IPS-18a (cell line): ENCODE results near the gene TRAF5.
A peak's percentile ranks its signal among the peaks of the same experiment; 100 is the strongest.
"Not testable (repeated sequence)": the region's sequence is repeated elsewhere in the genome, so short reads cannot be mapped to it uniquely, and the experiment has no call there.

Source experiments
- H3K27ac ChIP-seq: one replicate; pipeline ENCODE4 v1.5.1; 2013; ENCODE audit warnings: low read length
- H3K27me3 ChIP-seq: one replicate; pipeline ENCODE4 v1.6.1; 2013; ENCODE audit warnings: mild to moderate bottlenecking, low read length; ENCODE audit not compliant: control insufficient read depth, insufficient read depth
- H3K36me3 ChIP-seq: one replicate; pipeline ENCODE4 v1.6.1; 2013; ENCODE audit warnings: low read depth, low read length; ENCODE audit not compliant: control insufficient read depth
- H3K4me1 ChIP-seq: one replicate; pipeline ENCODE4 v1.6.1; 2013; ENCODE audit warnings: low read depth, low read length; ENCODE audit not compliant: control insufficient read depth
- H3K4me3 ChIP-seq: one replicate; pipeline ENCODE4 v1.5.1; 2013; ENCODE audit warnings: low read length
- H3K9ac ChIP-seq: one replicate; pipeline ENCODE4 v1.6.1; 2013; ENCODE audit warnings: mild to moderate bottlenecking, low read length, moderate library complexity
- H3K9me3 ChIP-seq: one replicate; pipeline ENCODE4 v1.6.1; 2013; ENCODE audit warnings: low read depth, low read length; ENCODE audit not compliant: control insufficient read depth

Gene TRAF5

DNA sequence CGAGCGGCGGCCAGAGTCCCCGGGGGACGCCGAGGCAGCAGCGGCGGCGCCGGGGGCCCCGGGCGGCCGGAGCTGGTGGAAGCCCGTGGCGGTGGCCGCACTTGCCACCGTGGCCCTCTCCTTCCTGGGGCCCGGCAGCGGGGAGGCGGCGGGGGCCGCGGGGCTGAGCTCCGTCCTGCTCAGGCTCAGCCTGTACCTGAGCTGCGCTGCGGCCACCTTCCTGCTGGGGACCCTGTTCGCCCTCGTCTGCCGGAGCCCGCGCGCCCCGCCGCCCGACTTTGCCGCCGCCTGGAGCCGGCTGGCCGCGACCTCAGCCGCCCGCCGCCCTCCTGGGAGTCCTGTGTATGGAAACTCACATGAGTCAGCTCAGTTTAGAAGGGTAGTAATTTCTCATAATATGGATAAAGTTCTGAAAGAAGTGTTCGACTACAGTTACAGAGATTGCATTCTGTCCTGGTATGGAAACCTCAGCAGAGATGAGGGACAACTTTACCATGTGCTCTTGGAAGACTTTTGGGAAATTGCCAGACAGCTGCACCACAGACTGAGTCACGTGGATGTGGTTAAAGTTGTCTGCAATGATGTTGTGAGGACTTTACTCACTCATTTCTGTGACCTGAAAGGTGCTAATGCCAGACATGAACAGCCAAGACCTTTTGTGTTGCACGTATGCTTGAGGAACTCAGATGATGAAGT is 90.1 kb downstream of the TRAF5 start:
- H3K27me3 ChIP-seq, H3K9me3 ChIP-seq, H3K36me3 ChIP-seq, H3K27ac ChIP-seq: not testable (repeated sequence)
- peak overlapping the region; percentile 23 for H3K9ac ChIP-seq
- peaks cover 18% of the 10 kb centered on the region for H3K4me1 ChIP-seq
- peak overlapping the region; percentile 48 for H3K4me3 ChIP-seq

DNA sequence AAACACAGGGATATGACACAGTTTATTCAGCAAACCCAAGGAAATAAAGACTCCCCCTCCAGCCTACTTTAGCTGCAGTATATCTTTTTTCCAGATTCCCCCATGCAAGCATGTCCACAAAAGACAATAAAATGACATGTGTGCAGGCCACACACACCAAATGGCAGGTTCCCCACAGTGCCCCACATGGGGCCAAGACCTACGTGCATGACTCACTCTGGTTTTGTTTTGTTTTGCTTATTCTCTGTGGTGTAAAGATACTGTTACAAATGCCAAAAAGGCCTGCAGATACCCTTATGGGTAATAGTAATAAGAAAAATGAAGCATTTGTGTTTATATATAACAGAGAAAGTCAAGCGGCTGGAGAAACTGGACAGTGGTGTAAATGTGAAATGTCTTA is 93.8 kb downstream of the TRAF5 start:
- Histone ChIP-seq H3K27ac (no peak overlapping the region), H3K36me3 (no peaks in the 10 kb centered on the region), H3K4me3 (no peak overlapping the region), H3K4me1 (peaks cover 18% of the 10 kb centered on the region), H3K9ac (no peak overlapping the region), H3K9me3 (no peaks in the 10 kb centered on the region), H3K27me3 (peaks cover 6% of the 10 kb centered on the region)

DNA sequence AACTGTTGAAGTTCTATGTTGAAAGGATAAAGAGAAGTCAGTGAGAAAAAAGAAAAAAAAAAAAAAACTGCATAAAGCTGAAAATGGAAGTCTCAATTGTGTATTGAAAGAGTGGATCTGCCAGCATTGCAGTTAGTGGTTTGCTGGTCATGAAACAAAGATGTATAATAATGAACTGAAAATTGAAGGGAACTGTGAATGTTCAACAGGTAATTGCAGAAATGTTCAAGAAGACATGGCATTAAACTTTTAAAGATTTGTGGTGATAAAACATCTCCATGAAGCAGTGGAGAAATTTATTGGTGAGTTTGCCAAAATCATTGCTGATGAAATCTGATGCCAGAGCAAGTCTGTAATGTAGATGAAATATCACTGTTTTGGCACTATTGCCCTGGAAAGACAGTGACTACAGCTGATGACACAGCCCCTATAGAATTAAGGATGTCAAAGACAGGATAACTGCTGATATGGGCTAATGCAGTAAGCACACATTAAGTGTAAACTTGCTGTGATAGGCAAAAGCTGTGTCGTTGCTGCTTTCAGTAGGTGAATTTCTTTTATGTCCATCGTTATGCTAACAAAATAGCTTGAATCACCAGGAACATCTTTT is 94.3 kb downstream of the TRAF5 start:
- no peak overlapping the region for H3K27ac ChIP-seq
- no peak overlapping the region for H3K9ac ChIP-seq
- H3K9me3 ChIP-seq: no peaks in the 10 kb centered on the region
- H3K36me3 ChIP-seq: no peaks in the 10 kb centered on the region
- peaks cover 6% of the 10 kb centered on the region for H3K27me3 ChIP-seq
- peaks cover 18% of the 10 kb centered on the region for H3K4me1 ChIP-seq
- H3K4me3 ChIP-seq: no peak overlapping the region

DNA sequence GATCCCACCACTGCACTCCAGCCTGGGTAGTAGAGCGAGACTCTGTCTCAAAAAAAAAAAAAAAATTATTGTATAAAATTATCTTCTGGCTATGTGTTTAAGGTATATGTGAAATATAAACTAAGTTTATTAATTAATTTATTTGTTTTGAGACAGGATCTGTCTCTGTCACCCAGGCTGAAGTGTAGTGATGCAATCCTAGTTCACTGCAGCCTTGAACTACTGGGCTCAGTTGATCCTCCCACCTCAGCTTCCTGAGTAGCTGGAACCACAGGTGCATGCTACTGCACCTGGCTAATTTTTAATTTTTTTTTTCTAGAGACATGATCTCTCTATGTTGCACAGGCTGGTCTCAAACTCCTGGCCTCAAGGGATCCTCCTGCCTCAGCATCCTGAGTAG is 97.4 kb downstream of the TRAF5 start:
- Histone ChIP-seq H3K9me3 (no peaks in the 10 kb centered on the region), H3K27me3 (no peaks in the 10 kb centered on the region), H3K4me1 (peaks cover 13% of the 10 kb centered on the region), H3K4me3 (no peak overlapping the region), H3K36me3 (no peaks in the 10 kb centered on the region), H3K27ac (no peak overlapping the region), H3K9ac (no peak overlapping the region)
